Natural killer cell treated with Interleukin-12 subunit alpha and Interleukin-12 subunit beta and Interleukin-15 and Interleukin-18, amount 100 ng/mL, for 72 hours (primary cell): ENCODE measurements around the gene SLC9B2. TPM values are rescaled to one million over a fixed set of nuclear protein-coding genes. Genes with fewer than 3 reads are reported as not detected.

Experiments used
- ATAC-seq, 2 donors: fragments of 150-1000 bp; cut with Tn5 transposase in 1 of 2; sonication (Bioruptor Pico), chemical (Tn5 transposase) in 1 of 2; 2 replicates each; pipeline ENCODE4 v1.10.0; 2021
- DNase-seq: peaks from one replicate; pipeline ENCODE4 v3.0.0; 2022; ENCODE audit warnings: low spot score
- H3K27ac Mint-ChIP-seq, 2 donors: 1 replicate in 1 of 2; 2 replicates in 1 of 2; pipeline ENCODE4 v1.8.0; 2022; ENCODE audit warnings: mixed read lengths in 2 of 2, mild to moderate bottlenecking in 1 of 2, moderate library complexity in 1 of 2
- H3K27me3 Mint-ChIP-seq, 2 donors: 1 replicate in 1 of 2; 2 replicates in 1 of 2; pipeline ENCODE4 v1.8.0; 2022; ENCODE audit warnings: mixed read lengths in 2 of 2
- H3K36me3 Mint-ChIP-seq: one replicate; pipeline ENCODE4 v1.8.0; 2022; ENCODE audit warnings: mixed read lengths
- H3K4me1 Mint-ChIP-seq, 2 donors: 1 replicate in 1 of 2; 2 replicates in 1 of 2; pipeline ENCODE4 v1.8.0; 2022; ENCODE audit warnings: low read depth in 2 of 2, mixed read lengths in 2 of 2, mild to moderate bottlenecking in 1 of 2
- H3K4me3 Mint-ChIP-seq: one replicate; pipeline ENCODE4 v1.8.0; 2022; ENCODE audit warnings: mixed read lengths
- H3K9me3 Mint-ChIP-seq: 2 replicates; pipeline ENCODE4 v1.8.0; 2022; ENCODE audit warnings: mixed read lengths
- total RNA-seq, 2 donors: library from RNA; stranded (reverse); gene quantifications; one replicate each; pipeline ENCODE4 v1.2.3, GENCODE V29; 2022

SLC9B2 gene
- total RNA-seq: 10 to 100 TPM; 19.6 to 46.6 TPM

GRCh38 chr4:103076747-103077347 is at the start of gene SLC9B2:
Gene SLC9B2 (minus strand): TSS chr4:103076761. CDS start chr4:103067550, 9,211 bp downstream.
- ATAC-seq: peak; percentile 80 to 86
- Mint-ChIP-seq H3K27ac (peak within 1 kb of the TSS; percentile 95 to 97), H3K4me3 (peak within 1 kb of the TSS; percentile 94), H3K27me3 (no peaks in the 10 kb centered on the region), H3K9me3 (no peaks in the 10 kb centered on the region), H3K4me1 (peaks cover 20 to 27% of the 10 kb centered on the region in 2 donors), H3K36me3 (peaks cover 9% of the 10 kb centered on the region)
- DNase-seq: no peak

- Mint-ChIP-seq H3K4me1 (no peaks in the 10 kb centered on the region), H3K27me3 (no peaks in the 10 kb centered on the region), H3K9me3 (peaks cover 2% of the 10 kb centered on the region), H3K4me3 (no peak overlapping the region), H3K36me3 (peaks cover 28% of the 10 kb centered on the region), H3K27ac (no peak overlapping the region)
- ATAC-seq (no peak), DNase-seq (no peak)
These were observed 49.6 kb upstream of the SLC9B2 start for GRCh38 chr4:103126126-103126525.

- Mint-ChIP-seq H3K36me3 (peaks cover 21% of the 10 kb centered on the region), H3K9me3 (peaks cover 2% of the 10 kb centered on the region), H3K4me1 (no peaks in the 10 kb centered on the region), H3K27ac (no peak overlapping the region), H3K27me3 (no peaks in the 10 kb centered on the region), H3K4me3 (no peak overlapping the region)
- DNase-seq: no peak
- ATAC-seq: no peak
These were observed 46.6 kb upstream of the SLC9B2 start for GRCh38 chr4:103123114-103123513.

- H3K9me3 Mint-ChIP-seq: no peaks in the 10 kb centered on the region
- no peak overlapping the region for H3K4me3 Mint-ChIP-seq
These were observed 41.6 kb upstream of the SLC9B2 start for GRCh38 chr4:103118166-103118565.

GRCh38 chr4:103111598-103111997 is 35.0 kb upstream of the SLC9B2 start:
- ATAC-seq: no peak
- Mint-ChIP-seq H3K27ac (no peak overlapping the region), H3K27me3 (no peaks in the 10 kb centered on the region), H3K4me1 (no peaks in the 10 kb centered on the region), H3K9me3 (no peaks in the 10 kb centered on the region), H3K4me3 (no peak overlapping the region), H3K36me3 (peaks cover 6% of the 10 kb centered on the region)
- DNase-seq: no peak

More at GRCh38 chr4:103118166-103118565, 41.6 kb upstream of the SLC9B2 start:
- no peaks in the 10 kb centered on the region for H3K4me1 Mint-ChIP-seq
- DNase-seq (no peak), ATAC-seq (no peak)
- H3K27ac Mint-ChIP-seq: no peak overlapping the region
- no peaks in the 10 kb centered on the region for H3K27me3 Mint-ChIP-seq
- H3K36me3 Mint-ChIP-seq: peaks cover 4% of the 10 kb centered on the region

GRCh38 chr4:103108542-103108941 is 32.0 kb upstream of the SLC9B2 start:
- ATAC-seq (no peak), DNase-seq (no peak)
- Mint-ChIP-seq H3K4me1 (no peaks in the 10 kb centered on the region), H3K36me3 (peaks cover 6% of the 10 kb centered on the region), H3K9me3 (no peaks in the 10 kb centered on the region), H3K4me3 (no peak overlapping the region), H3K27me3 (no peaks in the 10 kb centered on the region), H3K27ac (no peak overlapping the region)

- Mint-ChIP-seq H3K4me1 (no peaks in the 10 kb centered on the region), H3K9me3 (no peaks in the 10 kb centered on the region), H3K36me3 (peaks cover under 1% of the 10 kb centered on the region), H3K4me3 (no peak overlapping the region), H3K27me3 (no peaks in the 10 kb centered on the region), H3K27ac (no peak overlapping the region)
- ATAC-seq (no peak), DNase-seq (no peak)
These were observed 29.2 kb upstream of the SLC9B2 start for GRCh38 chr4:103105558-103106356.

- ATAC-seq: no peak
- DNase-seq: no peak
- Mint-ChIP-seq H3K27ac (no peak overlapping the region), H3K36me3 (no peaks in the 10 kb centered on the region), H3K27me3 (no peaks in the 10 kb centered on the region), H3K4me1 (peaks cover 0 to under 1% of the 10 kb centered on the region in 2 donors), H3K9me3 (no peaks in the 10 kb centered on the region), H3K4me3 (no peak overlapping the region)
These were observed 28.3 kb upstream of the SLC9B2 start for GRCh38 chr4:103104886-103105285.

- H3K4me3 Mint-ChIP-seq: no peak overlapping the region
- H3K27ac Mint-ChIP-seq: no peak overlapping the region
- H3K4me1 Mint-ChIP-seq: peaks cover 9 to 13% of the 10 kb centered on the region in 2 donors
- DNase-seq (no peak), ATAC-seq (no peak)
- no peaks in the 10 kb centered on the region for H3K36me3 Mint-ChIP-seq
- no peaks in the 10 kb centered on the region for H3K9me3 Mint-ChIP-seq
- H3K27me3 Mint-ChIP-seq: no peaks in the 10 kb centered on the region
These were observed 24.1 kb upstream of the SLC9B2 start for GRCh38 chr4:103100691-103101090.

- H3K27ac Mint-ChIP-seq: peak within 1 kb of the TSS; percentile 76 to 93
These were observed 23.3 kb upstream of the SLC9B2 start, which contains the start of gene BDH2 for GRCh38 chr4:103099691-103100392. Gene BDH2 (minus strand): TSS chr4:103099834. CDS start chr4:103096254, 3,580 bp downstream.

GRCh38 chr4:103098756-103099440 is 22.3 kb upstream of the SLC9B2 start:
- DNase-seq: no peak

More at GRCh38 chr4:103099691-103100392, 23.3 kb upstream of the SLC9B2 start, which contains the start of gene BDH2:
- ATAC-seq: peak; percentile 95 to 97
- Mint-ChIP-seq H3K4me3 (peak within 1 kb of the TSS; percentile 85), H3K9me3 (no peaks in the 10 kb centered on the region), H3K27me3 (no peaks in the 10 kb centered on the region), H3K4me1 (peaks cover 9 to 13% of the 10 kb centered on the region in 2 donors), H3K36me3 (no peaks in the 10 kb centered on the region)
- DNase-seq: peak; percentile 81

GRCh38 chr4:103098341-103098740 is 21.8 kb upstream of the SLC9B2 start:
- Mint-ChIP-seq H3K4me1 (peaks cover 9 to 13% of the 10 kb centered on the region in 2 donors), H3K9me3 (no peaks in the 10 kb centered on the region), H3K36me3 (no peaks in the 10 kb centered on the region), H3K27ac (peak overlapping the region in 1 of 2 donors; percentile 93), H3K27me3 (no peaks in the 10 kb centered on the region), H3K4me3 (peak overlapping the region; percentile 20)
- no peak for ATAC-seq
- no peak for DNase-seq

More at GRCh38 chr4:103098756-103099440, 22.3 kb upstream of the SLC9B2 start:
- Mint-ChIP-seq H3K36me3 (no peaks in the 10 kb centered on the region), H3K27me3 (no peaks in the 10 kb centered on the region), H3K9me3 (no peaks in the 10 kb centered on the region), H3K4me3 (peak overlapping the region; percentile 85), H3K4me1 (peaks cover 9 to 13% of the 10 kb centered on the region in 2 donors), H3K27ac (peak overlapping the region; percentile 76 to 93)
- ATAC-seq: no peak

GRCh38 chr4:103097112-103097511 is 20.6 kb upstream of the SLC9B2 start:
- no peak overlapping the region for H3K4me3 Mint-ChIP-seq
- ATAC-seq (no peak), DNase-seq (no peak)
- H3K9me3 Mint-ChIP-seq: no peaks in the 10 kb centered on the region
- H3K27me3 Mint-ChIP-seq: no peaks in the 10 kb centered on the region
- no peak overlapping the region for H3K27ac Mint-ChIP-seq
- H3K4me1 Mint-ChIP-seq: peaks cover 19 to 25% of the 10 kb centered on the region in 2 donors
- no peaks in the 10 kb centered on the region for H3K36me3 Mint-ChIP-seq
